ENCODE measurements around the gene PAXIP1. TPM values are rescaled to one million over a fixed set of nuclear protein-coding genes. Genes with fewer than 3 reads are reported as not detected.
A peak's percentile ranks its signal among the peaks of the same experiment; 100 is the strongest.

PAXIP1 gene
- total and polyA plus RNA-seq, 2 experiments from 2014 or later: 12.5 to 36.9 TPM

GRCh38 chr7:154997840-154998370 is 5.0 kb downstream of the PAXIP1 start (continued):
- TF ChIP-seq REST (IDR thresholded peaks at IDR 0.05; ENCODE audit: unreplicated experiment): no peak
- TF ChIP-seq NANOG (IDR thresholded peaks at IDR 0.05; ENCODE audit: borderline replicate concordance): no peak
- TF ChIP-seq CTCF (conservative IDR thresholded peaks at IDR 0.05; ENCODE audit: low read depth in 2 of 2): no peak

DNA sequence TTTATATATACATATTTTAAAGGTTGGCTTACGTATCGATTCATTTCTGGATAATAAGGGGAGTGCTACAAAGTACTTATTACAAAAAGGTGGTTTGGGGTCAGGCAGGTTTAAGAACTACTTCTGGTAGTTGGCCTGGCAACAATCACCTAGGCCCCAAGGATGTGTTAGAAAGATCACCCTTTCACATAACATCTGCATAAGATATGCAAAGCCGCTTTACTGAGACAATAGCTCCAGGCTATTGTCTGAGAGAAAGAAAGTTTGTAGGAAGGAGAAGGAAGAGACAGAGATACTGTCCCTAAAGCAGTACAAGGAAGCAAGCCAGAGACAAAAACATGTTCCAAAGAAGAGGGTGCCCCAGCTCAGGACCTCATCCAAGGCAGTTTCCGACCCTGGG is 6.2 kb downstream of the PAXIP1 start:
- Mint-ChIP-seq H3K27me3 (ENCODE audit: insufficient read depth, low read depth, poor library complexity) (peaks cover 6% of the 10 kb centered on the region), H3K9me3 (no peaks in the 10 kb centered on the region), H3K4me1 (peaks cover 23% of the 10 kb centered on the region), H3K27ac (peak overlapping the region; percentile 95), H3K4me3 (peak overlapping the region; percentile 8; the same call in 2 of the 3 replicates), H3K36me3 (ENCODE audit: low read depth) (peaks cover 34% of the 10 kb centered on the region)
- peak; percentile 92 for ATAC-seq
- Histone ChIP-seq H3F3A (replicated peaks; ENCODE audit: low read depth) (no peaks in the 10 kb centered on the region; the same call in 1 of the 2 replicates), H3K4me2 (peak overlapping the region; percentile 52), H3K4me3 (peak overlapping the region; percentile 21; the same call in 1 of the 2 replicates), H3K36me3 (ENCODE audit: insufficient read depth) (peaks cover 11% of the 10 kb centered on the region; the same call in 1 of the 2 replicates), H3K27me3 (ENCODE audit: insufficient read depth) (no peaks in the 10 kb centered on the region), H4K20me1 (replicated peaks; ENCODE audit: insufficient read depth) (peaks cover 25% of the 10 kb centered on the region), H2AFZ (no peak overlapping the region), H3K4me1 (ENCODE audit: insufficient read depth) (peaks cover 21% of the 10 kb centered on the region), H3K27ac (ENCODE audit: low read depth) (peak overlapping the region; percentile 74), H3K9me2 (ENCODE audit: insufficient read depth) (no peaks in the 10 kb centered on the region), H3K79me2 (replicated peaks; ENCODE audit: insufficient read depth) (peaks cover 85% of the 10 kb centered on the region)
- DNase-seq (ENCODE audit: low spot score): peak; percentile 86
- TF ChIP-seq ZNF462 (CRISPR knock-in tag; IDR thresholded peaks at IDR 0.05) (no peak), POLR2AphosphoS5 (IDR thresholded peaks at IDR 0.05; ENCODE audit: low read depth) (no peak), ETS1 (IDR thresholded peaks at IDR 0.05) (no peak), ZNF114 (CRISPR knock-in tag; IDR thresholded peaks at IDR 0.05) (no peak), CTCF (conservative IDR thresholded peaks at IDR 0.05; ENCODE audit: low read depth in 2 of 2) (no peak), EZH2phosphoT487 (IDR thresholded peaks at IDR 0.05; ENCODE audit: unreplicated experiment) (no peak)

Measured in GM23338 (cell line).